Neural cell (in vitro differentiated cells): ENCODE measurements around the gene RNF223.

Experiments used
- CTCF ChIP-seq: fragments of 450-650 bp; IDR thresholded peaks from 2 replicates; pipeline ENCODE4 v1.5.1; 2014; ENCODE audit warnings: antibody characterized with exemption, mild to moderate bottlenecking, moderate library complexity; ENCODE audit not compliant: poor library complexity, severe bottlenecking
- EZH2 ChIP-seq: fragments of 200-600, 300-800 bp; shearing (Covaris generic), sonication (generic); IDR thresholded peaks from 2 replicates; pipeline ENCODE4 v1.6.1; 2014; ENCODE audit warnings: antibody characterized with exemption, low read length, borderline replicate concordance, mild to moderate bottlenecking; ENCODE audit not compliant: insufficient read depth, poor library complexity, severe bottlenecking
- MXI1 ChIP-seq: fragments of 450-650 bp; conservative IDR thresholded peaks from 2 replicates; pipeline ENCODE4 v1.6.1; 2014; ENCODE audit warnings: antibody characterized with exemption, mild to moderate bottlenecking; ENCODE audit not compliant: poor library complexity, severe bottlenecking
- POLR2AphosphoS5 ChIP-seq: IDR thresholded peaks from 2 replicates; pipeline ENCODE4 v1.6.1; 2012
- RAD21 ChIP-seq: fragments of 450-650 bp; conservative IDR thresholded peaks from 2 replicates; pipeline ENCODE4 v1.6.1; 2014; ENCODE audit warnings: antibody characterized with exemption, mild to moderate bottlenecking, moderate library complexity
- SMC3 ChIP-seq: fragments of 450-650 bp; conservative IDR thresholded peaks from 2 replicates; pipeline ENCODE4 v1.6.1; 2014; ENCODE audit warnings: antibody characterized with exemption, mild to moderate bottlenecking, moderate library complexity; ENCODE audit not compliant: poor library complexity
- TAF1 ChIP-seq: IDR thresholded peaks from 2 replicates; pipeline ENCODE4 v1.6.1; 2012; ENCODE audit warnings: low read depth
- TF ChIP-seq, protein P1 (sequence below): IDR thresholded peaks from 2 replicates; pipeline ENCODE4 v1.6.1; 2012; ENCODE audit warnings: borderline replicate concordance

DNA sequence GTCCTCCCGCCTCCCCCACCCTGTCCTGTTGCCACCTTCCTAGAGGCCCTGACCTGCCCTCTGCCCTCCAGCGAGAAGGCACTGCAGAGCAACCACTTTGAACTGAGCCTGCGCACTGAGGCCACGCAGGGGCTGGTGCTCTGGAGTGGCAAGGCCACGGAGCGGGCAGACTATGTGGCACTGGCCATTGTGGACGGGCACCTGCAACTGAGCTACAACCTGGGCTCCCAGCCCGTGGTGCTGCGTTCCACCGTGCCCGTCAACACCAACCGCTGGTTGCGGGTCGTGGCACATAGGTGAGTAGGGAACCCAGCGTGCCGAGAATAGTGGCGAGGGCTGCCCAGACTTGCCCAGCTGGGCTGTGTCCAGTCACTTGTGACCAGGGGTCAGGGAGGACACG is 20.4 kb downstream of the RNF223 start:
- TF ChIP-seq POLR2AphosphoS5 (no peak), CTCF (no peak), EZH2 (no peak), RAD21 (no peak), TAF1 (no peak), SMC3 (no peak), MXI1 (no peak)
- TF ChIP-seq, protein P1, sequence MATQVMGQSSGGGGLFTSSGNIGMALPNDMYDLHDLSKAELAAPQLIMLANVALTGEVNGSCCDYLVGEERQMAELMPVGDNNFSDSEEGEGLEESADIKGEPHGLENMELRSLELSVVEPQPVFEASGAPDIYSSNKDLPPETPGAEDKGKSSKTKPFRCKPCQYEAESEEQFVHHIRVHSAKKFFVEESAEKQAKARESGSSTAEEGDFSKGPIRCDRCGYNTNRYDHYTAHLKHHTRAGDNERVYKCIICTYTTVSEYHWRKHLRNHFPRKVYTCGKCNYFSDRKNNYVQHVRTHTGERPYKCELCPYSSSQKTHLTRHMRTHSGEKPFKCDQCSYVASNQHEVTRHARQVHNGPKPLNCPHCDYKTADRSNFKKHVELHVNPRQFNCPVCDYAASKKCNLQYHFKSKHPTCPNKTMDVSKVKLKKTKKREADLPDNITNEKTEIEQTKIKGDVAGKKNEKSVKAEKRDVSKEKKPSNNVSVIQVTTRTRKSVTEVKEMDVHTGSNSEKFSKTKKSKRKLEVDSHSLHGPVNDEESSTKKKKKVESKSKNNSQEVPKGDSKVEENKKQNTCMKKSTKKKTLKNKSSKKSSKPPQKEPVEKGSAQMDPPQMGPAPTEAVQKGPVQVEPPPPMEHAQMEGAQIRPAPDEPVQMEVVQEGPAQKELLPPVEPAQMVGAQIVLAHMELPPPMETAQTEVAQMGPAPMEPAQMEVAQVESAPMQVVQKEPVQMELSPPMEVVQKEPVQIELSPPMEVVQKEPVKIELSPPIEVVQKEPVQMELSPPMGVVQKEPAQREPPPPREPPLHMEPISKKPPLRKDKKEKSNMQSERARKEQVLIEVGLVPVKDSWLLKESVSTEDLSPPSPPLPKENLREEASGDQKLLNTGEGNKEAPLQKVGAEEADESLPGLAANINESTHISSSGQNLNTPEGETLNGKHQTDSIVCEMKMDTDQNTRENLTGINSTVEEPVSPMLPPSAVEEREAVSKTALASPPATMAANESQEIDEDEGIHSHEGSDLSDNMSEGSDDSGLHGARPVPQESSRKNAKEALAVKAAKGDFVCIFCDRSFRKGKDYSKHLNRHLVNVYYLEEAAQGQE = no peak
